IMR-90 (cell line): ENCODE measurements around the gene MYT1. TPM values are rescaled to one million over a fixed set of nuclear protein-coding genes. Genes with fewer than 3 reads are reported as not detected.

Source experiments
- ATAC-seq: fragments of 200-7000 bp; cut with Tn5 transposase; 2 replicates; pipeline ENCODE4 v1.9.1; 2020; ENCODE audit warnings: low read depth, mild to moderate bottlenecking, moderate library complexity
- BruUV-seq: library from RNA; stranded (reverse); fragments of 400-500 nt; replicated peaks from 2 replicates; lab custom pipeline; 2021; lab: Mats Ljungman, UMichigan
- CTCF ChIA-PET: fragments of 300-600 bp; formaldehyde crosslinking; extraction: SDS; loops from one replicate; lab custom pipeline; 2021; ENCODE audit warnings: antibody characterized with exemption; lab: Yijun Ruan, JAX
- POLR2A ChIA-PET: fragments of 300-600 bp; sonication (Branson Sonifier 250); formaldehyde crosslinking; loops from one replicate; lab custom pipeline; 2022; ENCODE audit warnings: antibody characterized with exemption; ENCODE audit not compliant: unreplicated experiment; lab: Charles Lee
- DNase-seq: peaks from one replicate; pipeline ENCODE4 v3.0.0; 2013
- H2AFZ ChIP-seq: replicated peaks from 2 replicates; pipeline ENCODE3; 2013; ENCODE audit warnings: low read length, mild to moderate bottlenecking; ENCODE audit not compliant: poor library complexity
- H2AK5ac ChIP-seq: 2 replicates; pipeline ENCODE4 v1.6.1; 2013; ENCODE audit warnings: low read depth, low read length, inconsistent platforms
- H2AK9ac ChIP-seq: replicated peaks from 2 replicates; pipeline ENCODE3; 2013; ENCODE audit warnings: mild to moderate bottlenecking, low read depth, low read length, moderate library complexity; ENCODE audit not compliant: poor library complexity
- H2BK120ac ChIP-seq: 2 replicates; pipeline ENCODE4 v1.6.1; 2013; ENCODE audit warnings: low read depth, low read length, inconsistent platforms
- H2BK15ac ChIP-seq: 3 replicates; pipeline ENCODE4 v1.6.1; 2013; ENCODE audit warnings: low read depth, low read length, inconsistent platforms
- H2BK20ac ChIP-seq: 2 replicates; pipeline ENCODE4 v1.6.1; 2013; ENCODE audit warnings: low read depth, mild to moderate bottlenecking, inconsistent platforms, low read length, moderate library complexity
- H2BK5ac ChIP-seq: 2 replicates; pipeline ENCODE4 v1.6.1; 2013; ENCODE audit warnings: mild to moderate bottlenecking, low read depth, low read length, inconsistent platforms; ENCODE audit not compliant: poor library complexity, severe bottlenecking
- H3K14ac ChIP-seq: replicated peaks from 2 replicates; pipeline ENCODE4 v1.6.1; 2013; ENCODE audit warnings: low read depth, low read length, inconsistent platforms
- H3K18ac ChIP-seq: 2 replicates; pipeline ENCODE4 v1.6.1; 2013; ENCODE audit warnings: low read depth, low read length, control low read depth
- H3K23ac ChIP-seq: 2 replicates; pipeline ENCODE4 v1.6.1; 2013; ENCODE audit warnings: low read depth, low read length, inconsistent platforms
- H3K27ac ChIP-seq: 2 replicates; pipeline ENCODE4 v1.5.1; 2013; ENCODE audit warnings: mild to moderate bottlenecking, control low read depth, low read length; ENCODE audit not compliant: insufficient read depth
- H3K27me3 ChIP-seq: 2 replicates; pipeline ENCODE4 v1.6.1; 2013; ENCODE audit warnings: low read length; ENCODE audit not compliant: control insufficient read depth, insufficient read depth
- H3K36me3 ChIP-seq: 2 replicates; pipeline ENCODE4 v1.6.1; 2013; ENCODE audit warnings: low read length, mixed read lengths; ENCODE audit not compliant: control insufficient read depth, insufficient read depth
- H3K4ac ChIP-seq: 2 replicates; pipeline ENCODE4 v1.6.1; 2013; ENCODE audit warnings: low read depth, low read length, inconsistent platforms
- H3K4me1 ChIP-seq: 2 replicates; pipeline ENCODE4 v1.6.1; 2013; ENCODE audit warnings: low read length, mixed read lengths; ENCODE audit not compliant: control insufficient read depth, insufficient read depth
- H3K4me2 ChIP-seq: 2 replicates; pipeline ENCODE4 v1.6.1; 2013; ENCODE audit warnings: low read depth, mild to moderate bottlenecking, control low read depth, low read length, moderate library complexity
- H3K4me3 ChIP-seq: 2 replicates; pipeline ENCODE4 v1.5.1; 2013; ENCODE audit warnings: low read depth, mild to moderate bottlenecking, control low read depth, low read length, moderate library complexity; ENCODE audit not compliant: insufficient read depth
- H3K56ac ChIP-seq: 2 replicates; pipeline ENCODE4 v1.6.1; 2013; ENCODE audit warnings: low read length, inconsistent platforms; ENCODE audit not compliant: insufficient read depth; ENCODE audit errors: extremely low read depth
- H3K79me1 ChIP-seq, 2 experiments: 2 replicates each; pipeline ENCODE4 v1.6.1; 2013; ENCODE audit warnings: low read length in 2 of 2, inconsistent platforms in 1 of 2, low read depth in 1 of 2
- H3K9ac ChIP-seq: 2 replicates; pipeline ENCODE4 v1.6.1; 2013; ENCODE audit warnings: low read depth, low read length, control low read depth
- H3K9me1 ChIP-seq: 2 replicates; pipeline ENCODE4 v1.6.1; 2013; ENCODE audit warnings: low read length, inconsistent platforms; ENCODE audit not compliant: insufficient read depth
- H3K9me3 ChIP-seq: 2 replicates; pipeline ENCODE4 v1.6.1; 2013; ENCODE audit warnings: low read length; ENCODE audit not compliant: control insufficient read depth, insufficient read depth
- H4K20me1 ChIP-seq: 2 replicates; pipeline ENCODE4 v1.6.1; 2013; ENCODE audit warnings: low read length, inconsistent platforms; ENCODE audit not compliant: insufficient read depth
- H4K5ac ChIP-seq: 2 replicates; pipeline ENCODE4 v1.6.1; 2013; ENCODE audit warnings: mild to moderate bottlenecking, low read depth, low read length, control low read depth
- H4K8ac ChIP-seq, 2 experiments: 2 replicates each; pipeline ENCODE4 v1.6.1; 2013; ENCODE audit warnings: low read depth in 2 of 2, low read length in 2 of 2, control low read depth in 1 of 2, inconsistent platforms in 1 of 2
- H4K91ac ChIP-seq: 2 replicates; pipeline ENCODE4 v1.6.1; 2013; ENCODE audit warnings: low read depth, low read length, inconsistent platforms; ENCODE audit not compliant: insufficient read depth
- BHLHE40 ChIP-seq: fragments of 150-350 bp; IDR thresholded peaks from 2 replicates; pipeline ENCODE4 v1.6.1; 2016; ENCODE audit warnings: mild to moderate bottlenecking, low read depth, low read length
- CEBPB ChIP-seq: IDR thresholded peaks from 2 replicates; pipeline ENCODE4 v1.6.1; 2012; ENCODE audit warnings: low read depth, low read length, improper control_type of control experiment
- CHD1 ChIP-seq: IDR thresholded peaks from 2 replicates; pipeline ENCODE4 v1.6.1; 2012; ENCODE audit warnings: low read depth, low read length, improper control_type of control experiment
- CTCF ChIP-seq: conservative IDR thresholded peaks from 2 replicates; pipeline ENCODE4 v1.5.1; 2012; ENCODE audit warnings: mild to moderate bottlenecking, low read depth, low read length, improper control_type of control experiment
- FOS ChIP-seq: fragments of 150-350 bp; IDR thresholded peaks from 2 replicates; pipeline ENCODE4 v1.6.1; 2016; ENCODE audit warnings: low read depth, low read length
- MAFK ChIP-seq: IDR thresholded peaks from 2 replicates; pipeline ENCODE4 v1.6.1; 2012; ENCODE audit warnings: low read depth, low read length, improper control_type of control experiment
- MXI1 ChIP-seq: IDR thresholded peaks from 2 replicates; pipeline ENCODE4 v1.6.1; 2012; ENCODE audit warnings: low read depth, mild to moderate bottlenecking, low read length, moderate library complexity, borderline replicate concordance
- NFE2L2 ChIP-seq: fragments of 150-350 bp; IDR thresholded peaks from 2 replicates; pipeline ENCODE4 v1.6.1; 2016; ENCODE audit warnings: low read depth, mild to moderate bottlenecking, low read length
- POLR2A ChIP-seq: IDR thresholded peaks from 2 replicates; pipeline ENCODE4 v1.6.1; 2012; ENCODE audit warnings: mild to moderate bottlenecking, low read depth, low read length
- RAD21 ChIP-seq: IDR thresholded peaks from 2 replicates; pipeline ENCODE4 v1.6.1; 2012; ENCODE audit warnings: low read length, improper control_type of control experiment
- RCOR1 ChIP-seq: IDR thresholded peaks from 2 replicates; pipeline ENCODE4 v1.6.1; 2012; ENCODE audit warnings: mild to moderate bottlenecking, low read length, improper control_type of control experiment; ENCODE audit not compliant: insufficient replicate concordance
- RFX5 ChIP-seq: IDR thresholded peaks from 2 replicates; pipeline ENCODE4 v1.8.0; 2012; ENCODE audit warnings: low read depth, mild to moderate bottlenecking, low read length, moderate library complexity
- SMC3 ChIP-seq: fragments of 150-350 bp; IDR thresholded peaks from 2 replicates; pipeline ENCODE4 v1.6.1; 2016; ENCODE audit warnings: low read depth, mild to moderate bottlenecking, antibody characterized with exemption, low read length, moderate library complexity
- WGBS, 2 experiments: methylation state at CpG; one replicate each; pipeline versions ENCODE4 v1.1.5 to v1.1.7; 2013; ENCODE audit warnings: missing lambda C conversion rate in 2 of 2; ENCODE audit not compliant: insufficient read length in 1 of 2; ENCODE audit errors: extremely low coverage in 2 of 2; 5-methylcytosine and 5-hydroxymethylcytosine counted together
- dilution Hi-C: fragments of 300-500 bp; cut with HindIII; formaldehyde crosslinking; loops from one replicate; pipeline ENCODE4 v1.14.3; 2018; ENCODE audit warnings: low sequenced_read_pairs; ENCODE audit not compliant: unreplicated experiment
- in situ Hi-C: fragments of 300-500 bp; cut with MboI; formaldehyde crosslinking; loops from 3 replicates; pipeline ENCODE4 v1.14.3; 2019; ENCODE audit warnings: low sequenced_read_pairs, inconsistent platforms, mixed read lengths
- intact Hi-C: fragments of 100-400 bp; cut with micrococcal nuclease; formaldehyde crosslinking; loops from 2 replicates; pipeline ENCODE4 v1.10.0; 2022
- polyA plus RNA-seq, 3 experiments: library from polyadenylated mRNA; depleted of rRNA; stranded (reverse); fragments of >200 nt; gene quantifications; 2 replicates each; pipeline ENCODE4 v1.2.3, GENCODE V29; 2012; ENCODE audit warnings: low replicate concordance in 1 of 3
- total RNA-seq: library from RNA; depleted of rRNA; stranded (reverse); fragments of >200 nt; gene quantifications from 2 replicates; pipeline ENCODE4 v1.2.3, GENCODE V29; 2012
- TF ChIP-seq, protein P1 (sequence below): fragments of 150-350 bp; IDR thresholded peaks from 2 replicates; pipeline ENCODE4 v1.6.1; 2017; ENCODE audit warnings: mild to moderate bottlenecking, antibody characterized with exemption, low read length, low read depth
- TF ChIP-seq, protein P2 (sequence below): fragments of 150-350 bp; IDR thresholded peaks from 2 replicates; pipeline ENCODE4 v1.6.1; 2016; ENCODE audit warnings: low read depth, mild to moderate bottlenecking, low read length, moderate library complexity, borderline replicate concordance

MYT1 gene
- total and polyA plus RNA-seq, 2 of the 4 experiments (the other 2 are of a cell fraction): not detected

DNA sequence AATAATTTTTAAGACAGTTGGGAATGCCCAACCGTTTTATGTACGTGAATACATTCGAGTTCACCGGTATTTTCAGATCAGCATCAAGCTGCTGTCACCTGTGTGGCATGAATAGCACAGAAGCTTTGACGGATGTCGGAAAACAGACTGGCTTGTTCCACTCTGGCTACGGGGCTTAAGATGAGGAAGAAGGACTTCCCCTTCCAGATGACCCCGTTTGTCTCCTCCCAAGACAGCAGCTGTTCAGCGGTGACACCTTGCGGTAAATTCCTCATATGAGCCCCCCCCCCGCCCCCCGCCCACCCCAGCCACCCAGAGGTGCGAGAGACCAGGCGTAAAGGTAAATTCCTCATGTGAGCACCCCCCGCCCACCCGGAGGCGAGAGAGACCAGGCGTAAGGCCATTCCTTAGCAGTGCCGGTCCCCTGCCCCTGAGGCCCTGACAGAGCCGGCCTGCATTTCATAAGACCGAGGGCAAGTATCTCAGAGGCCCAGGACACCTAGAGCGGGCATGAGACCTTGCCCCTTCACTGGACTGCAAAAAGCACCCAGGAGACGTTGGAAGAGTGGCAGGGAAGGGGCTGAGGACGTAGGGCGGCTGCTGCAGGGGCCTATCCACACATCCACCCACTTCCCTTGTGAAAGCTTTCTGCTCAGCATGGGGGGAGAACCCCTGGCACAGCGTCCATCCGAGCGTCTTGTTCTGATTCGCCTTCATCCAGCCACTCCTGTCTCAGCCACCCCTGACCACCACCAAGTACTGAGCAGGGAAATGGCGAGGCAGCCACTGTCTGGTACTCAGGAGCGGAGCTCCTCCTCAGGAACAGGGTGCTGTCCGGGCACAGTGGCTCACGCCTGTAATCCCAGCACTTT is 84.0 kb downstream of the MYT1 start:
- in situ Hi-C loops: no loop called here
- 64% methylated on average over 6 of the region's 33 CpGs; no CpG with 5 or more reads in 1 of the 2 experiments for WGBS, 2 experiments
- H2AK5ac ChIP-seq: no peak overlapping the region
- no peak overlapping the region for H2BK5ac ChIP-seq
- H2AFZ ChIP-seq: no peak overlapping the region
- H3K4ac ChIP-seq: no peak overlapping the region
- H2AK9ac ChIP-seq: no peak overlapping the region
- no peak overlapping the region for H4K5ac ChIP-seq
- intact Hi-C loops: no loop called here
- H3K9me3 ChIP-seq: no peaks in the 10 kb centered on the region
- dilution Hi-C loops: no loop called here
- H2BK120ac ChIP-seq: no peak overlapping the region
- no peak overlapping the region for H2BK20ac ChIP-seq
- no peak overlapping the region for H3K14ac ChIP-seq
- H3K4me3 ChIP-seq: no peak overlapping the region
- H3K9ac ChIP-seq: no peak overlapping the region
- peaks cover 56% of the 10 kb centered on the region for H3K27me3 ChIP-seq
- H3K79me1 ChIP-seq: no peaks in the 10 kb centered on the region
- H3K4me1 ChIP-seq: no peaks in the 10 kb centered on the region
- POLR2A ChIA-PET: no interaction called here
- no peak overlapping the region for H3K23ac ChIP-seq
- H4K20me1 ChIP-seq: no peaks in the 10 kb centered on the region
- BruUV-seq: no TSS peak
- no peak for DNase-seq
- no peak overlapping the region for H2BK15ac ChIP-seq
- no peak overlapping the region for H3K18ac ChIP-seq
- no peaks in the 10 kb centered on the region for H3K9me1 ChIP-seq
- no peak overlapping the region for H4K8ac ChIP-seq
- H3K36me3 ChIP-seq: no peaks in the 10 kb centered on the region
- CTCF ChIA-PET: interaction anchor here (1.4 kb wide), 1 partner anchor 8 kb away, joined by 5 read pairs; no protein-coding TSS in a partner anchor
- H3K56ac ChIP-seq: no peak overlapping the region
- no peak overlapping the region for H4K91ac ChIP-seq
- H3K27ac ChIP-seq: no peak overlapping the region
- ATAC-seq: no peak
- H3K4me2 ChIP-seq: no peak overlapping the region
- no peak for TF ChIP-seq POLR2A
- no peak for TF ChIP-seq CTCF
- no peak for TF ChIP-seq CHD1
- TF ChIP-seq RCOR1: no peak
- no peak for TF ChIP-seq RAD21
- no peak for TF ChIP-seq RFX5
- TF ChIP-seq, protein P1, sequence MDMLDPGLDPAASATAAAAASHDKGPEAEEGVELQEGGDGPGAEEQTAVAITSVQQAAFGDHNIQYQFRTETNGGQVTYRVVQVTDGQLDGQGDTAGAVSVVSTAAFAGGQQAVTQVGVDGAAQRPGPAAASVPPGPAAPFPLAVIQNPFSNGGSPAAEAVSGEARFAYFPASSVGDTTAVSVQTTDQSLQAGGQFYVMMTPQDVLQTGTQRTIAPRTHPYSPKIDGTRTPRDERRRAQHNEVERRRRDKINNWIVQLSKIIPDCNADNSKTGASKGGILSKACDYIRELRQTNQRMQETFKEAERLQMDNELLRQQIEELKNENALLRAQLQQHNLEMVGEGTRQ: no peak
- TF ChIP-seq, protein P2, sequence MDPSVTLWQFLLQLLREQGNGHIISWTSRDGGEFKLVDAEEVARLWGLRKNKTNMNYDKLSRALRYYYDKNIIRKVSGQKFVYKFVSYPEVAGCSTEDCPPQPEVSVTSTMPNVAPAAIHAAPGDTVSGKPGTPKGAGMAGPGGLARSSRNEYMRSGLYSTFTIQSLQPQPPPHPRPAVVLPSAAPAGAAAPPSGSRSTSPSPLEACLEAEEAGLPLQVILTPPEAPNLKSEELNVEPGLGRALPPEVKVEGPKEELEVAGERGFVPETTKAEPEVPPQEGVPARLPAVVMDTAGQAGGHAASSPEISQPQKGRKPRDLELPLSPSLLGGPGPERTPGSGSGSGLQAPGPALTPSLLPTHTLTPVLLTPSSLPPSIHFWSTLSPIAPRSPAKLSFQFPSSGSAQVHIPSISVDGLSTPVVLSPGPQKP: no peak
- no peak for TF ChIP-seq NFE2L2
- no peak for TF ChIP-seq MAFK
- TF ChIP-seq BHLHE40: no peak
- no peak for TF ChIP-seq FOS
- TF ChIP-seq SMC3: no peak
- no peak for TF ChIP-seq MXI1
- TF ChIP-seq CEBPB: no peak
